RWPE1 (cell line): Measurements from ENCODE around the gene ERP27.

Source experiments
- CTCF ChIA-PET: fragments of 350-600 bp; sonication (Branson Sonifier 250); formaldehyde crosslinking; extraction: SDS; loops from one replicate; lab custom pipeline; 2021; lab: Yijun Ruan, JAX
- POLR2A ChIA-PET: fragments of 400-600 bp; formaldehyde crosslinking; extraction: SDS; loops from one replicate; lab custom pipeline; 2020; ENCODE audit warnings: antibody characterized with exemption; ENCODE audit not compliant: low non-redundant PET; lab: Yijun Ruan, JAX
- DNase-seq: peaks from one replicate; pipeline ENCODE4 v3.0.0; 2012; ENCODE audit warnings: low spot score
- H3K27ac ChIP-seq: fragments of 450-650 bp; 2 replicates; pipeline ENCODE4 v1.5.1; 2017
- CTCF ChIP-seq: fragments of 450-650 bp; conservative IDR thresholded peaks from 2 replicates; pipeline ENCODE4 v1.5.1; 2017; ENCODE audit warnings: low read depth, mild to moderate bottlenecking

Gene ERP27

GRCh38 chr12:14901228-14901562 is 37.1 kb downstream of the ERP27 start:
- ChIA-PET POLR2A (no interaction called here), CTCF (interaction anchor here (0.6 kb wide), 1 partner anchor 43 kb away, joined by 3 read pairs; no protein-coding TSS in a partner anchor)
- H3K27ac ChIP-seq: no peak overlapping the region
- TF ChIP-seq CTCF: no peak
- no peak for DNase-seq

GRCh38 chr12:14900521-14901227 is 37.7 kb downstream of the ERP27 start:
- ChIA-PET POLR2A (no interaction called here), CTCF (no interaction called here)
- no peak for TF ChIP-seq CTCF
- H3K27ac ChIP-seq: no peak overlapping the region
- no peak for DNase-seq

- no peak for TF ChIP-seq CTCF
- no peak for DNase-seq
- ChIA-PET CTCF (interaction anchor here (0.6 kb wide), 1 partner anchor 322 kb away, joined by 3 read pairs; no protein-coding TSS in a partner anchor), POLR2A (no interaction called here)
- no peak overlapping the region for H3K27ac ChIP-seq
Measured at GRCh38 chr12:14896521-14897169, 41.7 kb downstream of the ERP27 start.

- POLR2A ChIA-PET: no interaction called here
- CTCF ChIA-PET: no interaction called here
- TF ChIP-seq CTCF: no peak
- no peak overlapping the region for H3K27ac ChIP-seq
- DNase-seq: no peak
Measured at GRCh38 chr12:14893506-14894250, 44.7 kb downstream of the ERP27 start.

- no peak overlapping the region for H3K27ac ChIP-seq
- CTCF ChIA-PET: interaction anchor here (0.6 kb wide), 1 partner anchor 103 kb away, joined by 4 read pairs; no protein-coding TSS in a partner anchor
- POLR2A ChIA-PET: no interaction called here
- no peak for DNase-seq
- no peak for TF ChIP-seq CTCF
Measured at GRCh38 chr12:14892726-14893505, 45.4 kb downstream of the ERP27 start.

GRCh38 chr12:14890701-14891100 is 47.6 kb downstream of the ERP27 start:
- no peak overlapping the region for H3K27ac ChIP-seq
- TF ChIP-seq CTCF: no peak
- POLR2A ChIA-PET: no interaction called here
- DNase-seq: no peak
- CTCF ChIA-PET: no interaction called here
